ENCODE data around the gene TBL3.

DNA sequence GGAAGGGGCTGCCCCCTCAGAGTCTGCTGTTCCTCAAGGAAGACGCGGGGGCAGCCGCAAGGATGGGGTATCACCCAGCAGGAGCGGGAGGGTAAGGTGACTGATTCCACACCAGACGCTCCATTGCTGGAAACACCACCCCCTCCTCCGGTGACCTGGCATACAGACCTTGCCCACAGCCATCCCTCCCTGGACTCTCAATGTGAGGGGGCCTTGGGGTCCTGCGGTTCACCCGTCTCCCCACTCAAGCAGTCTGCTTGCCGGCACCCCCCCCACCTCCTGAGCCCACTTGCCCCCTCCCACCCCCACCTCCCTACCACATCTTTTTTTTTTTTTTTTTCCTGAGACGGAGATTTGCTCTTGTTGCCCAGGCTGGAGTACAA, 41.5 kb upstream of the TBL3 start:
- TF ChIP-seq, protein P1, sequence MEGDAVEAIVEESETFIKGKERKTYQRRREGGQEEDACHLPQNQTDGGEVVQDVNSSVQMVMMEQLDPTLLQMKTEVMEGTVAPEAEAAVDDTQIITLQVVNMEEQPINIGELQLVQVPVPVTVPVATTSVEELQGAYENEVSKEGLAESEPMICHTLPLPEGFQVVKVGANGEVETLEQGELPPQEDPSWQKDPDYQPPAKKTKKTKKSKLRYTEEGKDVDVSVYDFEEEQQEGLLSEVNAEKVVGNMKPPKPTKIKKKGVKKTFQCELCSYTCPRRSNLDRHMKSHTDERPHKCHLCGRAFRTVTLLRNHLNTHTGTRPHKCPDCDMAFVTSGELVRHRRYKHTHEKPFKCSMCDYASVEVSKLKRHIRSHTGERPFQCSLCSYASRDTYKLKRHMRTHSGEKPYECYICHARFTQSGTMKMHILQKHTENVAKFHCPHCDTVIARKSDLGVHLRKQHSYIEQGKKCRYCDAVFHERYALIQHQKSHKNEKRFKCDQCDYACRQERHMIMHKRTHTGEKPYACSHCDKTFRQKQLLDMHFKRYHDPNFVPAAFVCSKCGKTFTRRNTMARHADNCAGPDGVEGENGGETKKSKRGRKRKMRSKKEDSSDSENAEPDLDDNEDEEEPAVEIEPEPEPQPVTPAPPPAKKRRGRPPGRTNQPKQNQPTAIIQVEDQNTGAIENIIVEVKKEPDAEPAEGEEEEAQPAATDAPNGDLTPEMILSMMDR (IDR thresholded peaks at IDR 0.05) = no peak
- TF ChIP-seq POLR2A (IDR thresholded peaks at IDR 0.05) = no peak

Measured in uterus (tissue), 2 donors.